SK-MEL-5 (cell line): Measurements from ENCODE around the gene FAT3. TPM values are rescaled to one million over a fixed set of nuclear protein-coding genes. Genes with fewer than 3 reads are reported as not detected.

ENCODE experiments used
- DNase-seq: peaks from one replicate; pipeline ENCODE4 v3.0.0-alpha.2; 2016; ENCODE audit warnings: low read depth, low spot score
- in situ Hi-C: cut with HindIII; loops from 2 replicates; pipeline ENCODE4 v1.10.0; 2016; ENCODE audit warnings: low sequenced_read_pairs, high pct_unique_total_duplicates, low pct_unique_long_range_greater_than_20kb
- polyA plus RNA-seq, 2 experiments: library from polyadenylated mRNA; depleted of rRNA; stranded (reverse); fragments of >200 nt; gene quantifications; 2 replicates each; pipeline ENCODE4 v1.2.3, GENCODE V29; 2015
- total RNA-seq: library from RNA; depleted of rRNA; stranded (reverse); fragments of >200 nt; shearing (Covaris generic); gene quantifications from 2 replicates; pipeline ENCODE4 v1.2.3, GENCODE V29; 2014; rRNA removed

FAT3 gene
- total RNA-seq = not detected in 2 replicates
- polyA plus RNA-seq (2015; cell fraction: cytosol; rRNA removed) = not detected in 2 replicates
- not detected in 2 replicates for polyA plus RNA-seq (2015; cell fraction: nucleus; rRNA removed)

DNA sequence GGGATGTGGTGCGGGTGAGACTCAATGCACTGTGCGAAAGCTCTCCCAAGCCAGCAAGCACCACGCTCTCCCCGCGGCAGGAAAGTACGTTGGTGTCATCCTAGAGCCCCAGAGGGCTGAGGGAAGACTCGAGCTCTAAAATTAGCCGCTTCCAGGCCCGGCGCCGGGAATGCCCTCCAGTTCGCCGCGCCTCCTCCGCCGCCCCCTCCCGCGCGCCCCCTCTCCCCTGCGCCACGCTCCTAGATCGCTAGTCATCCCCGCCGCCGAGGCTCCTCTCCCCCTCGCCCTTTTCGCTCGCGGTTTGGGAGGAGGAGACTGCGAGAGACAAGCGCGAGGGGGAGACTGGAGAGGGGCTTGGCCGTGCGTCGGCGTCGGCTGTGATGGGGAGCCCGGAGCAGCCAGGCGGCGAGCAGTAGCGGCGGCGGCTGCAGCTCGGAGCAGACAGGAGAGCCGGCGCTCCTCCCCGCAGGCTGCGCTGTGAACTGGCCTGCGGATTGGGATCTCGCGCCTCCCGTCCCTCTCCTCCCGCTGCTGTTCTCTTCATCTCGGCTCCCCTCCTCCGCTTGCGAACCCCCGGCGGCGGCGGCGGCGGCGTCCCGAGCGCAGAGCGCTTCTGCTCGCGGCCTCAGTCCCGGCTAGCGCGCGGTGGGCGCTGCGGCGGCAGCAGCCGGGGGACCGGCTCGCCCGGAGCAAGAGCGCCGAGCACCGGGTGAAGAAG is at the start of gene FAT3:
FAT3 (plus strand) TSS at position 412 of the 718 bp plus-strand sequence. CDS start 127,295 bp downstream, outside the sequence.
- no peak for DNase-seq
- in situ Hi-C loops = no loop called here

DNA sequence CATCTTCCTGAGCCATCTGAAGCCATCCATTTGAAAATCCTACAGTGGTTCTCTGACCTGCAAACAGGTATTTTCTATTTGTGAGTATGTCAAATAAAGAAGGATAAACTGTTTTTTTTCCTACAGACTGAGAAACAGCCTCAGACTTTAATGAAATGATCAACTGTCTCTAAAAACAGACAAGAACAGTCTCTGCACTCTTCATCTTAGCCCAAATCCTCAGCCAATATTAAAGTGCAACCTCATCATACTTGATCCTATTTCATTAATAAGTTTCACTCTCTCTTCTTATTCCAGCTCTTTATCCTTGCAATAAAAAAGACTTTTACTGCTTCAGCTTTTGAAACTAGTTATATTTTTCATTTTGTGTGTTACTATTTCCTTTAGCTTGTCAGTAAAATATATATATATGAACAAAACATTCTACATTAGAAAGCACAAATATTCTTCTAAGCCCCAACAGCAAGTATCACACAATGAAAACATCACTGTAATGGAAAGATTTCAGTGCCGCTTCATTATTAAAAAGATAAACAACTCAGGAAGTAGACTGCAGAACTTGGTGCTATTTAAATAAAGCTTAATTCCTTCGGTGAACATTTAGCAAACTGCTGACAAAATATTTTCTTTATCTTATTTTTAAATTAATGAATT is 45.5 kb upstream of the FAT3 start:
- in situ Hi-C loops = no loop called here
- no peak for DNase-seq

DNA sequence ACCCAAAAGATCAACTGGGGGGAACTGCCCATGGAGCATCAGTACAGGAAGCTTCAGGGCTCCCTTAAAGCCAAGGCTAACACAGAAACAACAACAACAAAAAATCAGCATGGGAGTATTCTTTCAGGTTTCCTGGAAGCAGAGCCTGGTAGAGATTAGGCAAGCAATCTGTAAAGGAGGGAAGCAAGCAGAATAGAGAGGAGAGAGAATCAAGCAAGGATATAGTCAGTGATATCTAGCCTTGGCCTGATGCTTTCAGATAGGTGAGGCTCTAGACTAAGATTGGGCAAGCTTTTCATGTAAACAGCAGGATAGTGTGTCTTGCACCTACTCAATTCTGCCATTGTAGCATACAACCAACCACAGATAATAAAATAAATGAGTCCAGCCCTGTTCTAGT is 44.4 kb upstream of the FAT3 start:
- no peak for DNase-seq
- in situ Hi-C loops = no loop called here

DNA sequence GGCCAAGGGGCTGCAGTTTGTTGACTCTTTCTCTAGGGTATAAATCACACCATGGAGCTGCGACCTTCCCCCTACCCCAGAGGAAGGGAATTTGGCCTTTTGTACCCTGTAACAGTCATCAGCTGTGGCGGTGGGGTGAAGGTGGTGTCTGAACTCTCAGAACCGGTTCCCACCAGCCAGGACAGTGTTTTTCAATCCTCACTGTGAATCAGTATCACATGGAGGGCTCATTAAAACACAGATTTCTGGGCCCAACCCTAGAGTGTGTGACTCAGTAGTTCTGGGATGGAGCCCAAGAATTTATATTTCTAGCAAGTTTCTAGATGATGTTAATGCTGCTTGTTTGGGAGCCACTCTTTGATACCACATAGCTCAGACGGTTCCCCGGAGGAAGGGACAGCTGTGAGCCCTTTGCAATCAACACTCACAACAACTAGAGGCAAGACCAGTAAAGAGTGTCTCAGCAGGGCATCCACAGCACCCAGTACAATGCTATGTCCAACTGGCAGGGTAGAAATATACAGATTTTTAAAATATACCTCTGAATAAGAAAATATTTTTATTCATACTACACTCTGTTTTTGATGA is 43.9 kb upstream of the FAT3 start:
- DNase-seq = no peak
- in situ Hi-C loops = no loop called here

DNA sequence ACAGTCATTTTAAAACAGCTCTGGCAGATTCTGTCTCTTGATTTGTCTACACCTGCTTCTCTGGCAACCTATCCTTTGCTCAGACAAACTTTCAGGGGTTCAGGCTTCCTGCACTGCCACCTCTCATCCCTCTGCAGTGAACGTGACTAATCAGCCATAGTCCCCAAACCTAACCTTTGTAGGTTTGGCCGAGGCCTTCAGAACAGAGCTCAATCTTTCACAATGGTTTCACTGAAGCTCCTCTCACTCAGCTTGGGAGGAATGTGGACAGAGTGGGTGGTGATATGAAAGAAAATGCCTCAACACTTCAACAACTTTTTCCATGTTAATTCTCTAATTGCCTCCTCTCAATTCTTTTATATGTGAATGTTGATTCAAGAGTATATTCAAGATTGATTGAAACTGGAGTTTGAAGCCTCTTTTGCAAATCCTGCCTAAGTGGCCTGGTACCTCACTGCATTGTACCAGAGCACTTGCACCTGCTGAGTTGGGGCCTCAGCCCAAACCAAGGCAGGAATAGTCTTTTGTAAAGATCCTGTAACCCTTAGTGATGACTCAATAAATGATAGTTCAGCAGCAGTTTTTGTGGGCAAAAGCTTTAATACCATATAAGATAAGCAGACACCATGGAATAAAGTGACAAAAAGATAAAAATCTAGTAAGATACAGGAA is 33.9 kb upstream of the FAT3 start:
- no peak for DNase-seq
- in situ Hi-C loops = no loop called here

DNA sequence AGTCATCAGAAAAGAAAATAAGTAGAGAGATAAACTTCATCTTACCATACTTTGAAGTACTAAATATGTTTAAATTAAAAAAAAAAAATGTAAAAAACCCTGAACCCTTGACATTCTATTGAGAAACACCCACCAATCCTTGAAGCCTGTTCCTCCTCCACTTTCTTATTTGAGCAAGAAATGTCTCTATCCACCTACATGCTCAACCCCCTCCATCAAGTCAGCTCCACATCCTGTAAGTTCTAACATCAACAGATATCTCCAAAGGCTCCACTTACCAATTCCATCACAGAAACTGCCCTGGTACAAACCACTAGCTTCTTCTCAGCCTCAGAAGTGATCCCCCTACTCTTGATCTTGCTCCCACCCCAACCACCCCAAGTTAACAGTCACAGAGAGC is 32.5 kb upstream of the FAT3 start:
- in situ Hi-C loops = no loop called here
- no peak for DNase-seq

DNA sequence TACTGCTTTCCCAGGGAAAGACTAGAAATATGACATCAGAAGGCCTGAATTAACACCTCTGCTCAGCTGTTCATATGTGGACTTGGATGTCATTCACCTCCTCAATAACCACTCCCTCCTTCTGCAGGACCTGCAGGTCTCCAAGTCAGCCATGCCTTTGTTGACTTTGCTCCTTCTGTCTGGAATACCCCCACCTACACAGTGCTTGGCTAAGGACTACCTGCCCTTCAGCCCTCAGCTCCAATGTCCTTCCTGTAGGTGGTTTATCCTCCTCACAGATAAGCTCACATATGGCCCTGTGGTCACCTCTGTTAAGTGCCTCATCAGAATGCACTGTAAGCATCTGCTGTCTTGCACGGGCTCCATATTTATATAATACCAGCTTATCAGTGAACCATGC is 26.4 kb upstream of the FAT3 start:
- in situ Hi-C loops = no loop called here
- no peak for DNase-seq

DNA sequence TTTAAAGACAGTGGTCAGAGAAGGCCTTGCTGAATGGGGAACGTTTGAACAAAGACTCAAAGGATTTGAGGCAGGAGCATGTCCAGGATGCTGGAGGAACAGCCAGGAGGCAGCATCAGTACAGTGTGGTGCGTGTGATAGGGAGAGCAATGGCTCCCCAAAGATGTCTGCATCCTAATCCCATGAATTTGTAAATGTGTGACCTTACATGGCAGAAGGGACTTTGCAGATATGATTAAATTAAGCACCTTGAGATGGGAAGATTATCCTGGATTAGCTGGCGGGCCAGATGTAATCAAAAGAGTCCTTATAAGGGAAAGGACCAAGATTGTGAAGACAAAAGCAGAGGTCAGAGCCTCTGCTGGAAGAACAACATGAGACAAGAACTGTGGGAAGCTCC is 24.6 kb upstream of the FAT3 start:
- in situ Hi-C loops = no loop called here
- no peak for DNase-seq

DNA sequence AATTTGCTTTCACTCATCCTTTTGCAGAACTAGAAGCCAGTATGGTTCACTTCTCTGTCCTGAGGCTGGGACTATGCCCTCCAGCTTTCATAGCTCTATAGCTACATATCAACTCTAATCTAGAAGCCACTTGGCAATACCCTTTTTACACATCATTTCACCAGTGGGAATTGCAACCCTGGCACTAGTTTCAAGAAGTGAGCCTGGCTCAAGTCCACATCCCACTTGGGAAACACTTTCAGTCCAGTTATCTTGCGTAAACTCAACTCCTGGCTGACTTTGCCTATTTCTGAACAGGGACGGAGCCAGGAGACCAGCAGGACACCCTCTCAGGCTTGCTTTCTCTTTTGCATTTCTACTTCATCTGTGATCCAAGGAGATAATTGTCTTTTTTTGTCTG is 19.9 kb upstream of the FAT3 start:
- no peak for DNase-seq
- in situ Hi-C loops = no loop called here

DNA sequence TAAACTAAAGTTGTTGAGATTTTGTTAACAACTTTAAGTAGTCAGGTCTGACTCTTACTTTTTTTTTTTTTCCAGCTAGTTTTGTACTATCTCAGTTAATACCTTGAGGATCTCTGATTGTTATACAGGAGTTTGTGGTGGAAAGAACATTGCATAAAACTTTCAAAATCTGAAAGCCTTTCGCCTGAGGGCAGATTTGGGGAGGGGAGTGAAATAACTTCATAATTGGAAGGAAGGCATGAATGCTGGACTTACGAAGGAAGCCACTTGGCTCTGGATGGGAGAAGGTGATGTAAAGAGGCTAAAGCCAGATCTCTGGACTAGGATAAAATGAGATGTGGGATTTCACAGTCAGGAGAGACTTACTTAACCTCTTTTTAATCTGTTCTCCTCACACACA is 18.2 kb upstream of the FAT3 start:
- in situ Hi-C loops = no loop called here
- no peak for DNase-seq

DNA sequence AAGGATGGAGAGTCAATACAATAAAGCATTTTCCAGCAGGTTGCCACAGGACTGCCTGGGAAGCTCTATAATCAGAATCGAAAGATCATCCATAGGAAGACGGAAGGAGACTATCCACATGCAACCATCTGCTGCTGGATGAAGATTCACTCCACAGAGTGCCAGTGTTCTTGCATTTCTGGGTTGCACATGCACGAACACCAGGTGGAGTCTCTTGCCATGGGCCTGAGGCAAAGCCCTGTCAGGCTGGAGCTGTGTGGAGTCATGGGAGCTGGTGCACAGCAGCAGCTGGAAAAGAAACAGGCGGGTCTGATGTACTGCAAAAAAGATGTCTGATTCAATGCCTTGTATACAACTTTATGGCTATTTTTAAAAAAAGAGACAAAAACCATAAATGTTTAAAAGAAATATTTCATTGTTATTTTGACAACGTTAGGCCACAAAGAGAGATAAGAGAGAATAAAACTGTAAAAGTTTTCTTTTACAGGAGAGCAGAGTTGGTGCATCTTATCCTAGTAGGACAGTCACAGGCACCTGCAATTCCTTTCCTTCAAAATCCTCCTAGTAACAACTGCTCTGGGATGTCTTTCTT is 12.9 kb upstream of the FAT3 start:
- in situ Hi-C loops = no loop called here
- DNase-seq = peak; percentile 16

DNA sequence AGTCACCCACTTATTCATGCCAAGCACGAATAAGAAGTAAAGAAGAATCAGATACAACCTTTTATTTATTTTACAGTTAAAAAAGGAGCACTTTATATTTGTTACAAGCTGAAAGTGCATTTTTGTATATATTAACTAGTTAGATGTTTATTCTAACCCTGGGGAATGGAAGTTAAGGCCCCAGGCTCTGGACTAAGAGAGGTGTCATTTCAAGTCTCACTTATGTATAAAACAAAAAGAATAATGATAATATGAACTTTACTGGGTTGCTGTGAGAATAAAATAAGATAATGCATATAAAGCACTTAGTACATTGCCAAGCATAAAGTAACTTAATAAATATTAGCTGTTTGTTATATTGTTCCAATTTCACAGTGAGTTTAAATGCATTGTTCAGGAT is 12.1 kb upstream of the FAT3 start:
- in situ Hi-C loops = no loop called here
- DNase-seq = no peak

DNA sequence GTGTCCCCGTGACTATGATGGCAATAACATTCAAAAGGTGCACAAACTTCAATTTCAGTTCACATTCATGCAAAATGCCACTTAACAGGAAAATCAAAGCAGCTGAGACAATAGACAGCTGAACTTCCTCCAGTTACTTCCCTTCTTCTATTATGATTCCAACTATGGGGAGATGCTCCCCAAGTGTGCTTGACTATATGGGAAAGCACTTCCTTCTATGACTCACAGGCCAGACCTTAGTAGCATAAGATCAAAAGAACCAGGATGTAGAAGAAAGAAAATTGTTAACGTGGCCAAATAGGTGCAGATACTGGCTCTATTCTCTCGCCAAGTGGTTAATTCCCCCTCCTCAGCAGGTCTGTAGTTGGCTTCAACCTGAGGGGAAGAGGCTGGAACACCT is 7.8 kb upstream of the FAT3 start:
- no peak for DNase-seq
- in situ Hi-C loops = no loop called here

DNA sequence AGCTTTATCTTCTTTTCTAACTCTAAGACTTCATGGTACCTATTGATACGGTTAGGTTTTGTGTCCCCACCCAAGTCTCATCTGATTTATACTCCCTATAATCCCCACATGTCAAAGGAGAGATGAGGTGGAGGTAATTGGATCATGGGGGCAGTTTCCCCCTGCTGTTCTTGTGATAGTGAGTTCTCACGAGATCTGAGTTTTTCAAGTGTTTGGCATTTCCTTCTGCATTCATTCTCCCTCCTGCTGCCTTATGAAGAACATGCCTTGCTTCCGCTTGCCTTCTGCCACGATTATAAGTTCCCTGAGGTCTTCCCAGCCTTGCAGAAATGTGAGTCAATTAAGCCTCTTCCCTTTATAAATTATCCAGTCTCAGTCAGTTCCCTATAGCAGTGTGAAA is 5.1 kb upstream of the FAT3 start:
- no peak for DNase-seq
- in situ Hi-C loops = no loop called here

DNA sequence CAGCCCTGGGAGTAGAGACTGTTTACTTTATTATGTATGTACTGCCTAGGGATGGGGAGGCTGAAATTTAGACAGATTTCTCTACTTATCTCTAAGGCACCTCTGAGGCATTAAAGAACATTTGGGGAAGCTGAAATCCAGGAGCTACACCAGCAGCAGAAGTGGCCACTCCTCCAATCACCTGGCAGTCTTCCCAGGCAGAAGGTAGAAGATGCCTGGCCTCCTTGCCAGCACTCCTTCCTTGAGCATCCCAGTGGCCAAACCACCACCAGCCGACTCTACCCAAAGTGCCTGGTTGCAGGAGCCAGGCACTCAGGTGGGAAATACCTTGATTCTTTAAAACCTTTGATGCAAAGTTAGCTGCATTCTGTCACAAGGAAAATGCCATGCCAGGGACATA is 1.9 kb upstream of the FAT3 start:
- DNase-seq = no peak
- in situ Hi-C loops = no loop called here

DNA sequence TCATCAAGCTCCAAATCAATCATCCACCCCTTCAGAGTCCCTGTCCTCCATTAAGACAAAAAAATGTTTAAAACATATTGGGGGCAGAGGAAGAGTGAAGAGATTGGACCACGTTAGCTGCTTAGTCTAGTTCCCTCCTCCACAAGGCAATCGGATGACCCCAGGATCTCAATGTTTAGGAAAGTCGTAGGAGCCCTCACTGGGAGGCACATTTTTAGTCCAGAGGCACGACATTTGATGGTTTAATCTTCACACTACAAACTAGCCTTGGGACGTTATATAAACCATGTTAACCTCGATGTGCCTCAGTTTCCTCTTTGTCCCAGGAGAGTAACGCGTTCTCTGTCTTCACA is 588 bp upstream of the FAT3 start:
- DNase-seq = no peak
- in situ Hi-C loops = no loop called here

DNA sequence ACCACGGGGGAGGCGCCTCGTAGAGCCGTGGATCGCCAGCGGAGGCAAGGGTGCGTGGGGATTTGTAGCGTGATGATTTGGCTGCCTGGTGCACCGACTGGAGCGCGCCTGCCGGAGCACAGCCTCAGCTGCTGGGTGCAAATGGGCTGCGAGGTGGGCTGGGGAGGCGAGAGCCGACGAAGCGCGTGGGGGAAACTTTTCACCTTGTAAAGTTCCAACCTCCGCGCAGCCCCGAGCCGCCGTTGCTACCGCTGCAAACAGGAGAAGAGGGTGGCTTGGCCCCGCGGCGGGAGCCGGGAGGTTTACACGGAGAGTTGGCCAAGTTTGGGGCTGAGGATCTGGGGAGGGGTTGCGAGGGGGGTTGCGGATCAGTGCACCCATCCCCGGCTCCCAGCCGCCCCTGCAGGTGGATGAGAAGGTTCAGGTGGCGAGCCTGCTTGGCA is 528 bp downstream of the FAT3 start:
- in situ Hi-C loops = no loop called here
- DNase-seq = no peak
